ENCODE measurements around the gene REC8. TPM values are rescaled to one million over a fixed set of nuclear protein-coding genes. Genes with fewer than 3 reads are reported as not detected.
A peak's percentile ranks its signal among the peaks of the same experiment; 100 is the strongest.

REC8 gene
- total and polyA plus RNA-seq, 2 of the 13 experiments (the other 11 are each of a cell fraction or from before 2014, with no cell fraction given): 3.4 to 14.7 TPM

- TF ChIP-seq ZNF687 (CRISPR knock-in tag; IDR thresholded peaks at IDR 0.05) (peak; percentile 27; the same call in 1 of the 2 replicates), MEIS1 (CRISPR knock-in tag; IDR thresholded peaks at IDR 0.05; ENCODE audit: borderline replicate concordance) (0 out of 2 replicates have a peak, but pooled peaks have one; percentile 36), NR2F1 (CRISPR knock-in tag; IDR thresholded peaks at IDR 0.05) (no peak), ZNF713 (CRISPR knock-in tag; IDR thresholded peaks at IDR 0.05) (peak; percentile 61; the same call in 1 of the 2 replicates), ZNF343 (CRISPR knock-in tag; IDR thresholded peaks at IDR 0.05) (0 out of 2 replicates have a peak, but pooled peaks have one; percentile 60), ARNT2 (CRISPR knock-in tag; IDR thresholded peaks at IDR 0.05; ENCODE audit: low read depth) (0 out of 2 replicates have a peak, but pooled peaks have one; percentile 4), RARG (CRISPR knock-in tag; IDR thresholded peaks at IDR 0.05; ENCODE audit: low read depth) (0 out of 2 replicates have a peak, but pooled peaks have one; percentile 10), KDM5A (IDR thresholded peaks at IDR 0.05; ENCODE audit: borderline replicate concordance, low read length) (no peak; the same call in 1 of the 2 replicates), ZNF451 (CRISPR knock-in tag; IDR thresholded peaks at IDR 0.05) (peak; percentile 42; the same call in 1 of the 2 replicates), ZNF883 (CRISPR knock-in tag; IDR thresholded peaks at IDR 0.05; ENCODE audit: not compliant biosample characterization) (no peak)
- TF ChIP-seq, protein P1, sequence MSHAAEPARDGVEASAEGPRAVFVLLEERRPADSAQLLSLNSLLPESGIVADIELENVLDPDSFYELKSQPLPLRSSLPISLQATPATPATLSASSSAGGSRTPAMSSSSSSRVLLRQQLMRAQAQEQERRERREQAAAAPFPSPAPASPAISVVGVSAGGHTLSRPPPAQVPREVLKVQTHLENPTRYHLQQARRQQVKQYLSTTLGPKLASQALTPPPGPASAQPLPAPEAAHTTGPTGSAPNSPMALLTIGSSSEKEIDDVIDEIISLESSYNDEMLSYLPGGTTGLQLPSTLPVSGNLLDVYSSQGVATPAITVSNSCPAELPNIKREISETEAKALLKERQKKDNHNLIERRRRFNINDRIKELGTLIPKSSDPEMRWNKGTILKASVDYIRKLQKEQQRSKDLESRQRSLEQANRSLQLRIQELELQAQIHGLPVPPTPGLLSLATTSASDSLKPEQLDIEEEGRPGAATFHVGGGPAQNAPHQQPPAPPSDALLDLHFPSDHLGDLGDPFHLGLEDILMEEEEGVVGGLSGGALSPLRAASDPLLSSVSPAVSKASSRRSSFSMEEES (CRISPR knock-in tag; IDR thresholded peaks at IDR 0.05): no peak
- TF ChIP-seq, protein P2, sequence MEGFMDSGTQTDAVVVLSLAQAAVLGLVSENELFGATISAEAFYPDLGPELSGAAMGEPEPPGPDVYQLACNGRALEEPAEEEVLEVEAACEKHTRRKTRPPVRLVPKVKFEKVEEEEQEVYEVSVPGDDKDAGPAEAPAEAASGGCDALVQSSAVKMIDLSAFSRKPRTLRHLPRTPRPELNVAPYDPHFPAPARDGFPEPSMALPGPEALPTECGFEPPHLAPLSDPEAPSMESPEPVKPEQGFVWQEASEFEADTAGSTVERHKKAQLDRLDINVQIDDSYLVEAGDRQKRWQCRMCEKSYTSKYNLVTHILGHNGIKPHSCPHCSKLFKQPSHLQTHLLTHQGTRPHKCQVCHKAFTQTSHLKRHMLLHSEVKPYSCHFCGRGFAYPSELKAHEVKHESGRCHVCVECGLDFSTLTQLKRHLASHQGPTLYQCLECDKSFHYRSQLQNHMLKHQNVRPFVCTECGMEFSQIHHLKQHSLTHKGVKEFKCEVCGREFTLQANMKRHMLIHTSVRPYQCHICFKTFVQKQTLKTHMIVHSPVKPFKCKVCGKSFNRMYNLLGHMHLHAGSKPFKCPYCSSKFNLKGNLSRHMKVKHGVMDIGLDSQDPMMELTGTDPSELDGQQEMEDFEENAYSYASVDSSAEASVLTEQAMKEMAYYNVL (CRISPR knock-in tag; IDR thresholded peaks at IDR 0.05; ENCODE audit: borderline replicate concordance): 0 out of 2 replicates have a peak, but pooled peaks have one; percentile 49
- TF ChIP-seq, protein P3, sequence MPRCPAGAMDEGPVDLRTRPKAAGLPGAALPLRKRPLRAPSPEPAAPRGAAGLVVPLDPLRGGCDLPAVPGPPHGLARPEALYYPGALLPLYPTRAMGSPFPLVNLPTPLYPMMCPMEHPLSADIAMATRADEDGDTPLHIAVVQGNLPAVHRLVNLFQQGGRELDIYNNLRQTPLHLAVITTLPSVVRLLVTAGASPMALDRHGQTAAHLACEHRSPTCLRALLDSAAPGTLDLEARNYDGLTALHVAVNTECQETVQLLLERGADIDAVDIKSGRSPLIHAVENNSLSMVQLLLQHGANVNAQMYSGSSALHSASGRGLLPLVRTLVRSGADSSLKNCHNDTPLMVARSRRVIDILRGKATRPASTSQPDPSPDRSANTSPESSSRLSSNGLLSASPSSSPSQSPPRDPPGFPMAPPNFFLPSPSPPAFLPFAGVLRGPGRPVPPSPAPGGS (CRISPR knock-in tag; IDR thresholded peaks at IDR 0.05): no peak; the same call in 1 of the 2 replicates
- TF ChIP-seq, protein P4, sequence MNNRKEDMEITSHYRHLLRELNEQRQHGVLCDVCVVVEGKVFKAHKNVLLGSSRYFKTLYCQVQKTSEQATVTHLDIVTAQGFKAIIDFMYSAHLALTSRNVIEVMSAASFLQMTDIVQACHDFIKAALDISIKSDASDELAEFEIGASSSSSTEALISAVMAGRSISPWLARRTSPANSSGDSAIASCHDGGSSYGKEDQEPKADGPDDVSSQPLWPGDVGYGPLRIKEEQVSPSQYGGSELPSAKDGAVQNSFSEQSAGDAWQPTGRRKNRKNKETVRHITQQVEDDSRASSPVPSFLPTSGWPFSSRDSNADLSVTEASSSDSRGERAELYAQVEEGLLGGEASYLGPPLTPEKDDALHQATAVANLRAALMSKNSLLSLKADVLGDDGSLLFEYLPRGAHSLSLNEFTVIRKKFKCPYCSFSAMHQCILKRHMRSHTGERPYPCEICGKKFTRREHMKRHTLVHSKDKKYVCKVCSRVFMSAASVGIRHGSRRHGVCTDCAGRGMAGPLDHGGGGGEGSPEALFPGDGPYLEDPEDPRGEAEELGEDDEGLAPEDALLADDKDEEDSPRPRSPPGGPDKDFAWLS (CRISPR knock-in tag; IDR thresholded peaks at IDR 0.05; ENCODE audit: borderline replicate concordance): no peak
Observed at GRCh38 chr14:24147761-24148428, 24.0 kb upstream of the REC8 start (continued).

Data from HepG2 (cell line).